Measurements from ENCODE around the gene COL4A1.

The COL4A1 gene

DNA sequence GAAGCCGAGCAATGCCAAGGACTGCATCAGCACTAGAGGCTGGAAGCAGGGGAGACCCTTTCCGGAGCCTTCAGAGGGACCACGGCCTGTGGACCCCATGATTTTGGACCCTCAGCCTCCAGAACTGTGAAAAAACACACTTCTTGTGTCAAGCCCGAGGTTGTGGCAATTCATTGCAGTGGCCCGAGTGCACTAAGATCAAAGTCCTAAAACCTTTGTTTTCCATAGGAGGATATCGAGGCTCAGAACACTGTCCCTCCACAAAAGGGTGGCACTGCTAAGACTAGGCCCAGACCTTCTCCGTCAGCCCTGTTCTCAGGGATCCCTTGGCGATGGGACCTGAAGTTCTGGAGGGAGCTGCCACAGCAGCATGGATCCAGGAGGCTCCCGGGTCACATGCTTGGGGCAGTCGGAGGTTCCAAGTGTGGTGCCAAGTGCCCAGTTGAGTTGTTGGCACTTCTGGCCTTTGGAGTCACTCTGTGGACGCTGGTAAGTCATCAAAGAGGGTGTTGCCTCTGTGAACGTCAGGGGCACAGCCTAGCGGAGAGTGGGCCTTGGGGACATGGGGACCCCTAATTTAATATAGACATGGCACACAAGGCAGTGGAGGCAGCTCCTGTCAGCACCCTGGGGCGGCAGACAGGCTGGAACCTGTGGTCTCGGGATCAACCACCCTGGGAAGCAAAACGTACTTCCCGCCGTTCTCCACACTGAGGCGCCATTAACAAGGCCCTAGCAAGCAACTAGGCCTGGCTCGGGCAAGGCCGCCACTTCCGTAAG, 199.2 kb downstream of the COL4A1 start:
- DNase-seq: no peak

DNA sequence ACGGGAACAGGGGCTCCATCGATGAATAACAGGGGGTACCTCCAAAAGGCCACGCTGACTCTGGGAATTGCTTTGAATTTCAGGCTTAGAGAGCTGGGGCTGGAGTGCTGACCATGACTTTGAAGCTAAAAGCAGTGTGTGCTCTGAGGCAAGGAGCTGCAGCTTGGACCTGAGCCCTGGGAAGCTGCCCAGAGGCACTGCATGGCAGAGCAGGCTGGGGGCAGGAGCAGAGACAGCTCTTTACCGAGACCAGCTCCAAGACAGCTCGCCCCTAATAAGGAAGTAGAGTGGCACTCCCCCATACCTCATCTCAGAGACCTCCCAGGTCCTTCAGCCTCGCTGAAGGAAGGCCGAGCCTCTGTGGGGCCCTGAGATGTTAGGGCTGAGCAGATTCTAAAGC, 200.2 kb downstream of the COL4A1 start:
- DNase-seq: no peak

DNA sequence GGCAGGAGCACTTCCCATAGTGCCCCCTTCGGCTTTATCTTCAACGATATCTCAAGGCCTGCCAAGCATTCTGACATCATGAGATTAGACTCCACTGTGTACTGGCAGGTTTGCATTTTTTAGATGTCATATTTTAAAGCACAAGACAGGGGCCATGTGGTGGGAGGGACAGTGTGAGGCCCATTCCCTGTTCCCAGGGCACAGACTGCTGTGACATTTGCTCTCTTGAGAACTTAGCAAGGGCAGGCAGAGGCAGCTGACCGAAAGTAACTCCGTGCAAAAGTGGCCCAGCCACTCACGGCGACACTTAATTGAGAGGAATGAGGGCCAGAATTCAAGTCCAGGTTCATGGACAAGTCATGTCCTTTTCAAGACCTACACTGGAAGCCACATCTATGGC, 201.8 kb downstream of the COL4A1 start:
- no peak for DNase-seq

DNA sequence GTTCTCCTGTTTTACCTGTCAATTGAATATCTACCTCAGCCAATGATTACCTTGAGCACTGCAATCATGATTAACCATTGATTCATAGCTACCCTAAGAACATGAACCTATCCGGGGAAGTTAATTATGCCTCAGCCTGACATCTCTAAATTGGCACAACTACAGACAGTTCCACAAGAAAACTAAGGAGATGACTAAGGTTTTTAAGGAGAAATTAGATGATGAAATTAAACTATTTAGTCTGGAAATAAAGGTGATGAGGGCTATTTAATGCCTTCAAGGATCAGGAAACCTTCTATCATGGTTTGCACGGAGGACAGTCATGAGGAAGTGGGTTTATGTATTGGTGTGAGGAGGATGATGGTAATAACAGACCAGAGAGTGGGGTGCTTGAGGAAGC, 203.4 kb downstream of the COL4A1 start:
- no peak for DNase-seq

DNA sequence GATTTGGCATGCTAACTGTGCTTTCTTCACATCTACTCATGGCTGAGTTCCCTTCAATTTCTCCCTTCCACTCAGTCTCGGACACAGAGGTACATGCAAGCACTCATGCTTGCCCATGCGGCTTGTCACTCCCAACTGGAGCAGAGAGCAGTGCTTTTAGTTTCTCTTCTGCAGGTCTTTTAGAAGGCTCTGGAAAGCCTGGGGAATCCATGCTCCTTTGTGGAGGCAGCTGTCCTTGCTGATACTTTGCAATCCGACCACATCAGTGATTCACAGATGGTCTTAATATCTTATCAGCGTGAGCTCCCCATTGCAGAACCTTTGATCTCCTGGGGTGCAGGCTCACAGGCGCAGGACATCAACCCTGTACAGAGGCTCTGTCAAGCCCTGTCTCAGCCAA, 203.9 kb downstream of the COL4A1 start:
- no peak for DNase-seq

DNA sequence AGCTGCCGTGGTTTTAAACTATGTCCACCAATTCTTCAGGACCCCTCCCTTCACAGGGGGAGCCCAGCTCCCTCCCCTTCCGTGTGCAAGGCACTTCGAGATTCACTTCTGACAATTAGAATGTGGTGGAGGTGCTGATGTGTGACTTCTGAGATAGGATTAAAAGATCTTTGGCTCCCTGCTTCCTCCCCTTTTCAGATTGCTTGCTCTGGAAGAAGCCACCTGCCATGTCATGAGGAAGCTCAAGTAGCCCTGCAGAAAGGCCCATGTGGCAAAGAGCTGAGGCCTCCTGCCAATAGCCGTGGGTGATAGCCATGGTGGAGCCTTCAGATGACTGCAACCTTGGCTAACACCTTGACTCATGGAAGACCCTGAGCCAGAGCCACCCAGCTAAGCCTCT, 204.9 kb downstream of the COL4A1 start:
- DNase-seq: no peak

DNA sequence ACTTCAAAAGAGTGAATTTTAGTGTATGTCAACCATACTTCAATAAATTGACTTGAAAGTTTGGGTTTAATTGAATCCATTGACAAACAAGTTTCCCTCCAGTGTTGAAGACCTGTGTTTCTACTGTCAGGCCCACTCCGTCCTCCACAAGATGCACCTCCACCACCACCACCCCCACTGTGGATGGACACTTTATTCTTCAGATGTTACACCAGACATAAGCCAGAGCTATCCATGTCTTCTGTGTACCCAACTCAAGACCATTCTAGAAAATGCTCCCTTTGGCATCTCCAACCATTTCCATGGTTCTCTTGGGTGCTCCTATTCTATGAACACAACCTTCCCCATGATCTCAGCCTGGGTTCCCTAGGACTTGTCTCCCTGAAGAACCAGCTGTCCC, 207.0 kb downstream of the COL4A1 start:
- no peak for DNase-seq

Data from activated CD4-positive, alpha-beta T cell treated with anti-CD3 and anti-CD28 coated beads, Interleukin-10, Interleukin-2, amounts not matched to agents 100 ng/mL and 50 ng/mL, durations not matched to agents 16 hours and 8 hours (primary cell).